IMR-90 (cell line): ENCODE results near the gene NCKAP5. TPM values are rescaled to one million over a fixed set of nuclear protein-coding genes. Genes with fewer than 3 reads are reported as not detected.

Experiments
- ATAC-seq: fragments of 200-7000 bp; cut with Tn5 transposase; 2 replicates; pipeline ENCODE4 v1.9.1; 2020; ENCODE audit warnings: low read depth, mild to moderate bottlenecking, moderate library complexity
- BruUV-seq: library from RNA; stranded (reverse); fragments of 400-500 nt; replicated peaks from 2 replicates; lab custom pipeline; 2021; lab: Mats Ljungman, UMichigan
- CTCF ChIA-PET: fragments of 300-600 bp; formaldehyde crosslinking; extraction: SDS; loops from one replicate; lab custom pipeline; 2021; ENCODE audit warnings: antibody characterized with exemption; lab: Yijun Ruan, JAX
- POLR2A ChIA-PET: fragments of 300-600 bp; sonication (Branson Sonifier 250); formaldehyde crosslinking; loops from one replicate; lab custom pipeline; 2022; ENCODE audit warnings: antibody characterized with exemption; ENCODE audit not compliant: unreplicated experiment; lab: Charles Lee
- DNase-seq: peaks from one replicate; pipeline ENCODE4 v3.0.0; 2013
- H2AFZ ChIP-seq: replicated peaks from 2 replicates; pipeline ENCODE3; 2013; ENCODE audit warnings: low read length, mild to moderate bottlenecking; ENCODE audit not compliant: poor library complexity
- H2AK5ac ChIP-seq: 2 replicates; pipeline ENCODE4 v1.6.1; 2013; ENCODE audit warnings: low read depth, low read length, inconsistent platforms
- H2AK9ac ChIP-seq: replicated peaks from 2 replicates; pipeline ENCODE3; 2013; ENCODE audit warnings: mild to moderate bottlenecking, low read depth, low read length, moderate library complexity; ENCODE audit not compliant: poor library complexity
- H2BK120ac ChIP-seq: 2 replicates; pipeline ENCODE4 v1.6.1; 2013; ENCODE audit warnings: low read depth, low read length, inconsistent platforms
- H2BK15ac ChIP-seq: 3 replicates; pipeline ENCODE4 v1.6.1; 2013; ENCODE audit warnings: low read depth, low read length, inconsistent platforms
- H2BK20ac ChIP-seq: 2 replicates; pipeline ENCODE4 v1.6.1; 2013; ENCODE audit warnings: low read depth, mild to moderate bottlenecking, inconsistent platforms, low read length, moderate library complexity
- H2BK5ac ChIP-seq: 2 replicates; pipeline ENCODE4 v1.6.1; 2013; ENCODE audit warnings: mild to moderate bottlenecking, low read depth, low read length, inconsistent platforms; ENCODE audit not compliant: poor library complexity, severe bottlenecking
- H3K14ac ChIP-seq: replicated peaks from 2 replicates; pipeline ENCODE4 v1.6.1; 2013; ENCODE audit warnings: low read depth, low read length, inconsistent platforms
- H3K18ac ChIP-seq: 2 replicates; pipeline ENCODE4 v1.6.1; 2013; ENCODE audit warnings: low read depth, low read length, control low read depth
- H3K23ac ChIP-seq: 2 replicates; pipeline ENCODE4 v1.6.1; 2013; ENCODE audit warnings: low read depth, low read length, inconsistent platforms
- H3K27ac ChIP-seq: 2 replicates; pipeline ENCODE4 v1.5.1; 2013; ENCODE audit warnings: mild to moderate bottlenecking, control low read depth, low read length; ENCODE audit not compliant: insufficient read depth
- H3K27me3 ChIP-seq: 2 replicates; pipeline ENCODE4 v1.6.1; 2013; ENCODE audit warnings: low read length; ENCODE audit not compliant: control insufficient read depth, insufficient read depth
- H3K36me3 ChIP-seq: 2 replicates; pipeline ENCODE4 v1.6.1; 2013; ENCODE audit warnings: low read length, mixed read lengths; ENCODE audit not compliant: control insufficient read depth, insufficient read depth
- H3K4ac ChIP-seq: 2 replicates; pipeline ENCODE4 v1.6.1; 2013; ENCODE audit warnings: low read depth, low read length, inconsistent platforms
- H3K4me1 ChIP-seq: 2 replicates; pipeline ENCODE4 v1.6.1; 2013; ENCODE audit warnings: low read length, mixed read lengths; ENCODE audit not compliant: control insufficient read depth, insufficient read depth
- H3K4me2 ChIP-seq: 2 replicates; pipeline ENCODE4 v1.6.1; 2013; ENCODE audit warnings: low read depth, mild to moderate bottlenecking, control low read depth, low read length, moderate library complexity
- H3K4me3 ChIP-seq: 2 replicates; pipeline ENCODE4 v1.5.1; 2013; ENCODE audit warnings: low read depth, mild to moderate bottlenecking, control low read depth, low read length, moderate library complexity; ENCODE audit not compliant: insufficient read depth
- H3K56ac ChIP-seq: 2 replicates; pipeline ENCODE4 v1.6.1; 2013; ENCODE audit warnings: low read length, inconsistent platforms; ENCODE audit not compliant: insufficient read depth; ENCODE audit errors: extremely low read depth
- H3K79me1 ChIP-seq, 2 experiments: 2 replicates each; pipeline ENCODE4 v1.6.1; 2013; ENCODE audit warnings: low read length in 2 of 2, inconsistent platforms in 1 of 2, low read depth in 1 of 2
- H3K9ac ChIP-seq: 2 replicates; pipeline ENCODE4 v1.6.1; 2013; ENCODE audit warnings: low read depth, low read length, control low read depth
- H3K9me1 ChIP-seq: 2 replicates; pipeline ENCODE4 v1.6.1; 2013; ENCODE audit warnings: low read length, inconsistent platforms; ENCODE audit not compliant: insufficient read depth
- H3K9me3 ChIP-seq: 2 replicates; pipeline ENCODE4 v1.6.1; 2013; ENCODE audit warnings: low read length; ENCODE audit not compliant: control insufficient read depth, insufficient read depth
- H4K20me1 ChIP-seq: 2 replicates; pipeline ENCODE4 v1.6.1; 2013; ENCODE audit warnings: low read length, inconsistent platforms; ENCODE audit not compliant: insufficient read depth
- H4K5ac ChIP-seq: 2 replicates; pipeline ENCODE4 v1.6.1; 2013; ENCODE audit warnings: mild to moderate bottlenecking, low read depth, low read length, control low read depth
- H4K8ac ChIP-seq, 2 experiments: 2 replicates each; pipeline ENCODE4 v1.6.1; 2013; ENCODE audit warnings: low read depth in 2 of 2, low read length in 2 of 2, control low read depth in 1 of 2, inconsistent platforms in 1 of 2
- H4K91ac ChIP-seq: 2 replicates; pipeline ENCODE4 v1.6.1; 2013; ENCODE audit warnings: low read depth, low read length, inconsistent platforms; ENCODE audit not compliant: insufficient read depth
- BHLHE40 ChIP-seq: fragments of 150-350 bp; IDR thresholded peaks from 2 replicates; pipeline ENCODE4 v1.6.1; 2016; ENCODE audit warnings: mild to moderate bottlenecking, low read depth, low read length
- CEBPB ChIP-seq: IDR thresholded peaks from 2 replicates; pipeline ENCODE4 v1.6.1; 2012; ENCODE audit warnings: low read depth, low read length, improper control_type of control experiment
- CHD1 ChIP-seq: IDR thresholded peaks from 2 replicates; pipeline ENCODE4 v1.6.1; 2012; ENCODE audit warnings: low read depth, low read length, improper control_type of control experiment
- MAFK ChIP-seq: IDR thresholded peaks from 2 replicates; pipeline ENCODE4 v1.6.1; 2012; ENCODE audit warnings: low read depth, low read length, improper control_type of control experiment
- MAZ ChIP-seq: IDR thresholded peaks from 2 replicates; pipeline ENCODE4 v1.6.1; 2012; ENCODE audit warnings: low read depth, mild to moderate bottlenecking, low read length, improper control_type of control experiment, moderate library complexity, borderline replicate concordance
- MXI1 ChIP-seq: IDR thresholded peaks from 2 replicates; pipeline ENCODE4 v1.6.1; 2012; ENCODE audit warnings: low read depth, mild to moderate bottlenecking, low read length, moderate library complexity, borderline replicate concordance
- POLR2A ChIP-seq: IDR thresholded peaks from 2 replicates; pipeline ENCODE4 v1.6.1; 2012; ENCODE audit warnings: mild to moderate bottlenecking, low read depth, low read length
- RAD21 ChIP-seq: IDR thresholded peaks from 2 replicates; pipeline ENCODE4 v1.6.1; 2012; ENCODE audit warnings: low read length, improper control_type of control experiment
- RCOR1 ChIP-seq: IDR thresholded peaks from 2 replicates; pipeline ENCODE4 v1.6.1; 2012; ENCODE audit warnings: mild to moderate bottlenecking, low read length, improper control_type of control experiment; ENCODE audit not compliant: insufficient replicate concordance
- WGBS, 2 experiments: methylation state at CpG; one replicate each; pipeline versions ENCODE4 v1.1.5 to v1.1.7; 2013; ENCODE audit warnings: missing lambda C conversion rate in 2 of 2; ENCODE audit not compliant: insufficient read length in 1 of 2; ENCODE audit errors: extremely low coverage in 2 of 2; 5-methylcytosine and 5-hydroxymethylcytosine counted together
- dilution Hi-C: fragments of 300-500 bp; cut with HindIII; formaldehyde crosslinking; loops from one replicate; pipeline ENCODE4 v1.14.3; 2018; ENCODE audit warnings: low sequenced_read_pairs; ENCODE audit not compliant: unreplicated experiment
- in situ Hi-C: fragments of 300-500 bp; cut with MboI; formaldehyde crosslinking; loops from 3 replicates; pipeline ENCODE4 v1.14.3; 2019; ENCODE audit warnings: low sequenced_read_pairs, inconsistent platforms, mixed read lengths
- intact Hi-C: fragments of 100-400 bp; cut with micrococcal nuclease; formaldehyde crosslinking; loops from 2 replicates; pipeline ENCODE4 v1.10.0; 2022
- polyA plus RNA-seq, 3 experiments: library from polyadenylated mRNA; depleted of rRNA; stranded (reverse); fragments of >200 nt; gene quantifications; 2 replicates each; pipeline ENCODE4 v1.2.3, GENCODE V29; 2012; ENCODE audit warnings: low replicate concordance in 1 of 3
- total RNA-seq: library from RNA; depleted of rRNA; stranded (reverse); fragments of >200 nt; gene quantifications from 2 replicates; pipeline ENCODE4 v1.2.3, GENCODE V29; 2012
- TF ChIP-seq, protein P1 (sequence below): fragments of 150-350 bp; IDR thresholded peaks from 2 replicates; pipeline ENCODE4 v1.6.1; 2017; ENCODE audit warnings: mild to moderate bottlenecking, antibody characterized with exemption, low read length, low read depth
- TF ChIP-seq, protein P2 (sequence below): fragments of 150-350 bp; IDR thresholded peaks from 2 replicates; pipeline ENCODE4 v1.6.1; 2016; ENCODE audit warnings: low read depth, mild to moderate bottlenecking, low read length, moderate library complexity, borderline replicate concordance
- TF ChIP-seq, protein P3 (sequence below): conservative IDR thresholded peaks from 2 replicates; pipeline ENCODE4 v1.5.1; 2012; ENCODE audit warnings: mild to moderate bottlenecking, low read depth, low read length, improper control_type of control experiment

The NCKAP5 gene
- total and polyA plus RNA-seq, 2 of the 4 experiments (the other 2 are of a cell fraction), result 2.7 to 3.9 TPM

DNA sequence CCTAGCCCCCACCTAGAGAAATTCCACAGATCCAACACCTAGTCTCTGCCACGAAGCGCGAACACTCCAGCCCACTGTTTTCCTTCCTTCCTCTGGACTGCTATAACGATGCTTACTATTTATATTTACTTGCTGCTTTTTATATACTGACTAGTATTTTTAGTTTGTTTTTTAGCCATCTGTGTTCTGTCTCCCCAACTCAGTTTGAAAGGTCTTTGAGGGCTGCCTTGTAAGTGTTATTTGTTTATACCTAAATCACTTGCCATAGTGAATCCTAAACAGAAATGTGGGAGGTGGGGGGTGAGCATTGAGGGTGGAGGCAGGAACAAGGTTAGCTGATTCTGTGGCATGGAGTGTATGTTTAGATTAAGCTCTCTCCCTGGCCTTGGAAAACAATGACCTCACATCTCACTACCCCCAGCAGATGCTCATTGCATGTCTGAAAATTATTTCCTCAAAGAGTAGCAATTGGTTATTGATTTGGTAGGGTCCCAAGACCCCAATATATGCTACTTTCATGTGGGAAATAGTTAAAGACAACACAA is 1.1 kb upstream of the NCKAP5 start (continued):
- TF ChIP-seq MAZ, result no peak

DNA sequence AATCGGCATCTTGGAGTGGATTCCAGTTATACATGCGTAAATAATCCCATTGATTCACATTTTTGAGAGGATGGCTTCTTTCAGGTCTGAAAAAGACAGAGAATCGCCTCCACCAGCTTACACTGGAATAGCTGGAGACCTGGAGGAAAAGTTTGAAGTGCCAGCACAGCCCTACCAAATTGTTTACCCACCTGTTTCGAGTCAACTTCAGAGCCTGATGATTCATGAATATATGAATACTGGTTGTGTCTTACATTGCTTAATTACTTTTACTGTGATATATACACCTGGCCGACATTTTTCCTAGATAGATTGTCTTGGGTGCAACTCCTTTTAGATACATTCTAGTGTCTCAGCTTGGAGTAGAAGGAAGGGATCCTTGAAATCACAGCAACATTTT is 335 bp upstream of the NCKAP5 start:
- H2BK120ac ChIP-seq, result peak overlapping the region; percentile 66
- peak overlapping the region; percentile 47 for H3K4ac ChIP-seq
- no peaks in the 10 kb centered on the region for H3K27me3 ChIP-seq
- H4K5ac ChIP-seq, result peak overlapping the region; percentile 32; the same call in 1 of the 2 replicates
- H4K20me1 ChIP-seq, result no peaks in the 10 kb centered on the region
- no peak for DNase-seq
- in situ Hi-C loops (loop anchor here (10.0 to 25.0 kb wide), 4 partner anchors 314 to 1024 kb away; partner anchors contain the start of gene LYPD1), dilution Hi-C loops (no loop called here), intact Hi-C loops (loop anchor here (2.0 to 10.0 kb wide), 3 partner anchors 106 to 774 kb away; no protein-coding TSS in a partner anchor)
- ATAC-seq, result no peak
- peaks cover 15% of the 10 kb centered on the region for H3K4me1 ChIP-seq
- peak overlapping the region; percentile 65; the same call in 1 of the 2 replicates for H3K9ac ChIP-seq
- peak overlapping the region; percentile 90; the same call in 1 of the 2 replicates for H3K18ac ChIP-seq
- ChIA-PET CTCF (interaction anchor here (0.6 to 1.8 kb wide), 6 partner anchors 16 to 396 kb away, joined by 3 to 7 read pairs (median 6); no protein-coding TSS in a partner anchor), POLR2A (interaction anchor here (1.2 kb wide), 1 partner anchor 274 kb away, joined by 4 read pairs; no protein-coding TSS in a partner anchor)
- peak overlapping the region; percentile 29; the same call in 1 of the 2 replicates for H4K91ac ChIP-seq
- peak overlapping the region; percentile 26 to 72; a peak in 3 of 4 replicates for H4K8ac ChIP-seq
- peak overlapping the region; percentile 20; the same call in 1 of the 2 replicates for H3K27ac ChIP-seq
- peak overlapping the region; percentile 37; the same call in 1 of the 2 replicates for H2BK20ac ChIP-seq
- H2AK5ac ChIP-seq, result no peak overlapping the region
- peak overlapping the region; percentile 70 for H2BK5ac ChIP-seq
- no CpG with 5 or more reads among the region's 5 CpGs for WGBS, 2 experiments
- peak overlapping the region; percentile 35; the same call in 1 of the 3 replicates for H2BK15ac ChIP-seq
- H3K56ac ChIP-seq, result peak overlapping the region; percentile 69; the same call in 1 of the 2 replicates
- peak overlapping the region; percentile 78 for H3K23ac ChIP-seq
- peak overlapping the region; percentile 75 for H2AFZ ChIP-seq
- no peak overlapping the region for H2AK9ac ChIP-seq
- peaks cover 4 to 25% of the 10 kb centered on the region in 2 experiments; a peak in 3 of 4 replicates for H3K79me1 ChIP-seq
- no TSS peak for BruUV-seq
- peak overlapping the region; percentile 42 for H3K14ac ChIP-seq
- H3K9me1 ChIP-seq, result peaks cover 4% of the 10 kb centered on the region; the same call in 1 of the 2 replicates
- H3K36me3 ChIP-seq, result no peaks in the 10 kb centered on the region; the same call in 1 of the 2 replicates
- peak overlapping the region; percentile 50 for H3K4me3 ChIP-seq
- H3K9me3 ChIP-seq, result no peaks in the 10 kb centered on the region
- H3K4me2 ChIP-seq, result peak overlapping the region; percentile 73
- TF ChIP-seq CHD1, result no peak
- TF ChIP-seq, protein P1, sequence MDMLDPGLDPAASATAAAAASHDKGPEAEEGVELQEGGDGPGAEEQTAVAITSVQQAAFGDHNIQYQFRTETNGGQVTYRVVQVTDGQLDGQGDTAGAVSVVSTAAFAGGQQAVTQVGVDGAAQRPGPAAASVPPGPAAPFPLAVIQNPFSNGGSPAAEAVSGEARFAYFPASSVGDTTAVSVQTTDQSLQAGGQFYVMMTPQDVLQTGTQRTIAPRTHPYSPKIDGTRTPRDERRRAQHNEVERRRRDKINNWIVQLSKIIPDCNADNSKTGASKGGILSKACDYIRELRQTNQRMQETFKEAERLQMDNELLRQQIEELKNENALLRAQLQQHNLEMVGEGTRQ, result no peak
- TF ChIP-seq CEBPB, result no peak
- TF ChIP-seq MAFK, result no peak
- TF ChIP-seq, protein P2, sequence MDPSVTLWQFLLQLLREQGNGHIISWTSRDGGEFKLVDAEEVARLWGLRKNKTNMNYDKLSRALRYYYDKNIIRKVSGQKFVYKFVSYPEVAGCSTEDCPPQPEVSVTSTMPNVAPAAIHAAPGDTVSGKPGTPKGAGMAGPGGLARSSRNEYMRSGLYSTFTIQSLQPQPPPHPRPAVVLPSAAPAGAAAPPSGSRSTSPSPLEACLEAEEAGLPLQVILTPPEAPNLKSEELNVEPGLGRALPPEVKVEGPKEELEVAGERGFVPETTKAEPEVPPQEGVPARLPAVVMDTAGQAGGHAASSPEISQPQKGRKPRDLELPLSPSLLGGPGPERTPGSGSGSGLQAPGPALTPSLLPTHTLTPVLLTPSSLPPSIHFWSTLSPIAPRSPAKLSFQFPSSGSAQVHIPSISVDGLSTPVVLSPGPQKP, result no peak
- TF ChIP-seq BHLHE40, result no peak
- TF ChIP-seq MXI1, result no peak
- TF ChIP-seq RCOR1, result no peak
- TF ChIP-seq, protein P3, sequence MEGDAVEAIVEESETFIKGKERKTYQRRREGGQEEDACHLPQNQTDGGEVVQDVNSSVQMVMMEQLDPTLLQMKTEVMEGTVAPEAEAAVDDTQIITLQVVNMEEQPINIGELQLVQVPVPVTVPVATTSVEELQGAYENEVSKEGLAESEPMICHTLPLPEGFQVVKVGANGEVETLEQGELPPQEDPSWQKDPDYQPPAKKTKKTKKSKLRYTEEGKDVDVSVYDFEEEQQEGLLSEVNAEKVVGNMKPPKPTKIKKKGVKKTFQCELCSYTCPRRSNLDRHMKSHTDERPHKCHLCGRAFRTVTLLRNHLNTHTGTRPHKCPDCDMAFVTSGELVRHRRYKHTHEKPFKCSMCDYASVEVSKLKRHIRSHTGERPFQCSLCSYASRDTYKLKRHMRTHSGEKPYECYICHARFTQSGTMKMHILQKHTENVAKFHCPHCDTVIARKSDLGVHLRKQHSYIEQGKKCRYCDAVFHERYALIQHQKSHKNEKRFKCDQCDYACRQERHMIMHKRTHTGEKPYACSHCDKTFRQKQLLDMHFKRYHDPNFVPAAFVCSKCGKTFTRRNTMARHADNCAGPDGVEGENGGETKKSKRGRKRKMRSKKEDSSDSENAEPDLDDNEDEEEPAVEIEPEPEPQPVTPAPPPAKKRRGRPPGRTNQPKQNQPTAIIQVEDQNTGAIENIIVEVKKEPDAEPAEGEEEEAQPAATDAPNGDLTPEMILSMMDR, result no peak
- no peak for TF ChIP-seq POLR2A
- no peak for TF ChIP-seq RAD21
